GM23338 (cell line): ENCODE measurements around the gene SELP. TPM values are rescaled to one million over a fixed set of nuclear protein-coding genes. Genes with fewer than 3 reads are reported as not detected.

Source experiments
- ATAC-seq: fragments of 200-7000 bp; cut with Tn5 transposase; 3 replicates; pipeline ENCODE4 v1.9.1; 2020
- DNase-seq: peaks from one replicate; pipeline ENCODE4 v3.0.0-alpha.2; 2015; ENCODE audit warnings: low spot score
- H2AFZ ChIP-seq: fragments of 200-600 bp; sonication (generic); 2 replicates; pipeline ENCODE4 v1.8.0; 2016; ENCODE audit warnings: antibody characterized with exemption, mild to moderate bottlenecking, moderate library complexity
- H3F3A ChIP-seq: fragments of 200-600 bp; sonication (generic); replicated peaks from 2 replicates; pipeline ENCODE4 v1.8.0; 2017; ENCODE audit warnings: antibody characterized with exemption, mixed run types, low read depth
- H3K27ac ChIP-seq: fragments of 200-600 bp; sonication (generic); 2 replicates; pipeline ENCODE4 v1.6.1; 2016; ENCODE audit warnings: low read depth
- H3K27me3 ChIP-seq: fragments of 200-600 bp; sonication (generic); 2 replicates; pipeline ENCODE4 v1.8.0; 2016; ENCODE audit warnings: mild to moderate bottlenecking, mixed run types, moderate library complexity; ENCODE audit not compliant: insufficient read depth
- H3K36me3 ChIP-seq: fragments of 200-600 bp; sonication (generic); 2 replicates; pipeline ENCODE4 v1.8.0; 2016; ENCODE audit warnings: mild to moderate bottlenecking; ENCODE audit not compliant: insufficient read depth
- H3K4me1 ChIP-seq: fragments of 200-600 bp; sonication (generic); 2 replicates; pipeline ENCODE4 v1.8.0; 2016; ENCODE audit warnings: mild to moderate bottlenecking, moderate library complexity; ENCODE audit not compliant: insufficient read depth
- H3K4me2 ChIP-seq: fragments of 200-600 bp; sonication (generic); 2 replicates; pipeline ENCODE4 v1.7.1; 2017; ENCODE audit warnings: mixed run types
- H3K4me3 ChIP-seq: fragments of 200-600 bp; sonication (generic); 2 replicates; pipeline ENCODE4 v1.6.1; 2016; ENCODE audit warnings: mixed run types
- H3K79me2 ChIP-seq: fragments of 200-600 bp; sonication (generic); replicated peaks from 2 replicates; pipeline ENCODE4 v1.8.0; 2017; ENCODE audit warnings: mild to moderate bottlenecking; ENCODE audit not compliant: insufficient read depth
- H3K9me2 ChIP-seq: fragments of 200-600 bp; sonication (generic); 2 replicates; pipeline ENCODE4 v1.8.0; 2017; ENCODE audit not compliant: insufficient read depth
- H4K20me1 ChIP-seq: fragments of 200-600 bp; sonication (generic); replicated peaks from 2 replicates; pipeline ENCODE4 v1.8.0; 2017; ENCODE audit warnings: mild to moderate bottlenecking; ENCODE audit not compliant: insufficient read depth
- H3K27ac Mint-ChIP-seq: 2 replicates; pipeline ENCODE4 v1.8.0; 2020; ENCODE audit warnings: inconsistent platforms, mild to moderate bottlenecking, moderate library complexity, mixed read lengths
- H3K27me3 Mint-ChIP-seq: 3 replicates; pipeline ENCODE4 v1.8.0; 2022; ENCODE audit warnings: low read depth, mild to moderate bottlenecking, moderate library complexity, mixed read lengths, inconsistent platforms; ENCODE audit not compliant: insufficient read depth, poor library complexity
- H3K36me3 Mint-ChIP-seq: 3 replicates; pipeline ENCODE4 v1.8.0; 2021; ENCODE audit warnings: low read depth, mild to moderate bottlenecking, inconsistent platforms, moderate library complexity, mixed read lengths
- H3K4me1 Mint-ChIP-seq: 3 replicates; pipeline ENCODE4 v1.8.0; 2020; ENCODE audit warnings: mild to moderate bottlenecking, inconsistent platforms, mixed read lengths
- H3K4me3 Mint-ChIP-seq: 3 replicates; pipeline ENCODE4 v1.8.0; 2021; ENCODE audit warnings: moderate library complexity, mild to moderate bottlenecking, inconsistent platforms, mixed read lengths
- H3K9me3 Mint-ChIP-seq: 3 replicates; pipeline ENCODE4 v1.8.0; 2020; ENCODE audit warnings: moderate library complexity, mild to moderate bottlenecking, inconsistent platforms, mixed read lengths
- CREB1 ChIP-seq: fragments of 250-450 bp; sonication (Bioruptor Pico); IDR thresholded peaks from 2 replicates; pipeline ENCODE4 v1.5.0; 2020; ENCODE audit warnings: low read depth, mild to moderate bottlenecking, moderate library complexity
- ETS1 ChIP-seq: IDR thresholded peaks from 2 replicates; pipeline ENCODE4 v1.6.1; 2016; ENCODE audit warnings: antibody characterized with exemption
- EZH2 ChIP-seq: fragments of 200-600 bp; sonication (generic); IDR thresholded peaks from one replicate; pipeline ENCODE4 v1.8.0; 2017; ENCODE audit warnings: antibody characterized with exemption, mild to moderate bottlenecking, low read depth; ENCODE audit not compliant: unreplicated experiment
- EZH2phosphoT487 ChIP-seq: fragments of 200-600 bp; sonication (generic); IDR thresholded peaks from one replicate; pipeline ENCODE4 v1.8.1; 2018; ENCODE audit warnings: antibody characterized with exemption; ENCODE audit not compliant: unreplicated experiment
- JUNB ChIP-seq: IDR thresholded peaks from one replicate; pipeline ENCODE4 v1.6.1; 2016; ENCODE audit warnings: antibody characterized with exemption; ENCODE audit not compliant: unreplicated experiment
- NANOG ChIP-seq: IDR thresholded peaks from 2 replicates; pipeline ENCODE4 v1.6.1; 2016; ENCODE audit warnings: antibody characterized with exemption, borderline replicate concordance
- POLR2AphosphoS5 ChIP-seq: IDR thresholded peaks from 2 replicates; pipeline ENCODE4 v1.6.1; 2016; ENCODE audit warnings: antibody characterized with exemption, low read depth
- STAT1 ChIP-seq: IDR thresholded peaks from one replicate; pipeline ENCODE4 v1.6.1; 2016; ENCODE audit warnings: antibody characterized with exemption; ENCODE audit not compliant: unreplicated experiment
- ZNF114 ChIP-seq: fragments of 250-450 bp; sonication (Bioruptor Pico); IDR thresholded peaks from 2 replicates; pipeline ENCODE4 v1.5.0; 2020; ENCODE audit warnings: mild to moderate bottlenecking, moderate library complexity
- ZNF331 ChIP-seq: fragments of 250-450 bp; sonication (Bioruptor Pico); IDR thresholded peaks from 2 replicates; pipeline ENCODE4 v1.5.0; 2020; ENCODE audit warnings: low read depth, mild to moderate bottlenecking, moderate library complexity
- ZNF462 ChIP-seq: fragments of 250-450 bp; sonication (Bioruptor Pico); IDR thresholded peaks from 2 replicates; pipeline ENCODE4 v1.5.0; 2020; ENCODE audit warnings: mild to moderate bottlenecking, moderate library complexity
- polyA plus RNA-seq: library from polyadenylated mRNA; unstranded; fragments of >200 nt; fragmentation: Nextera tagmentation; extraction: Ambion mirVana; gene quantifications from 2 replicates; pipeline ENCODE4 v1.2.1, GENCODE V29; 2016
- total RNA-seq: library from RNA; depleted of rRNA; stranded (reverse); fragments of >200 nt; shearing (Covaris generic); gene quantifications from 2 replicates; pipeline ENCODE4 v1.2.3, GENCODE V29; 2014
- TF ChIP-seq, protein P1 (sequence below): IDR thresholded peaks from one replicate; pipeline ENCODE4 v1.6.1; 2018; ENCODE audit warnings: antibody characterized with exemption; ENCODE audit not compliant: unreplicated experiment
- TF ChIP-seq, protein P2 (sequence below), 2 experiments: fragments of 200-600 bp in 1 of 2; sonication (generic) in 1 of 2; conservative IDR thresholded peaks; 2 replicates each; pipeline versions ENCODE4 v1.5.1 to v1.6.1; 2016 to 2017; ENCODE audit warnings: antibody characterized with exemption in 2 of 2, low read depth in 2 of 2, mild to moderate bottlenecking in 2 of 2, moderate library complexity in 1 of 2

Gene SELP
- total and polyA plus RNA-seq, 2 experiments from 2014 or later: not detected

GRCh38 chr1:169563019-169563615 is 66.8 kb downstream of the SELP start:
- no peak for DNase-seq
- H3K27me3 ChIP-seq: no peaks in the 10 kb centered on the region
- Mint-ChIP-seq H3K36me3 (no peaks in the 10 kb centered on the region), H3K27me3 (no peaks in the 10 kb centered on the region), H3K4me3 (no peak overlapping the region), H3K4me1 (no peaks in the 10 kb centered on the region; the same call in 2 of the 3 replicates), H3K27ac (no peak overlapping the region), H3K9me3 (peaks cover 6% of the 10 kb centered on the region; the same call in 1 of the 3 replicates)
- no peak overlapping the region for H3K4me3 ChIP-seq
- no peak overlapping the region for H3K27ac ChIP-seq
- no peaks in the 10 kb centered on the region for H3K79me2 ChIP-seq
- no peaks in the 10 kb centered on the region for H3K4me1 ChIP-seq
- no peak overlapping the region for H3K4me2 ChIP-seq
- 0 out of 2 replicates have a peak, but pooled peaks cover 5% of the 10 kb centered on the region for H3K9me2 ChIP-seq
- no peaks in the 10 kb centered on the region for H4K20me1 ChIP-seq
- no peaks in the 10 kb centered on the region for H3K36me3 ChIP-seq
- no peak overlapping the region for H2AFZ ChIP-seq
- TF ChIP-seq JUNB: no peak
- no peak for TF ChIP-seq ZNF462
- TF ChIP-seq, protein P1, sequence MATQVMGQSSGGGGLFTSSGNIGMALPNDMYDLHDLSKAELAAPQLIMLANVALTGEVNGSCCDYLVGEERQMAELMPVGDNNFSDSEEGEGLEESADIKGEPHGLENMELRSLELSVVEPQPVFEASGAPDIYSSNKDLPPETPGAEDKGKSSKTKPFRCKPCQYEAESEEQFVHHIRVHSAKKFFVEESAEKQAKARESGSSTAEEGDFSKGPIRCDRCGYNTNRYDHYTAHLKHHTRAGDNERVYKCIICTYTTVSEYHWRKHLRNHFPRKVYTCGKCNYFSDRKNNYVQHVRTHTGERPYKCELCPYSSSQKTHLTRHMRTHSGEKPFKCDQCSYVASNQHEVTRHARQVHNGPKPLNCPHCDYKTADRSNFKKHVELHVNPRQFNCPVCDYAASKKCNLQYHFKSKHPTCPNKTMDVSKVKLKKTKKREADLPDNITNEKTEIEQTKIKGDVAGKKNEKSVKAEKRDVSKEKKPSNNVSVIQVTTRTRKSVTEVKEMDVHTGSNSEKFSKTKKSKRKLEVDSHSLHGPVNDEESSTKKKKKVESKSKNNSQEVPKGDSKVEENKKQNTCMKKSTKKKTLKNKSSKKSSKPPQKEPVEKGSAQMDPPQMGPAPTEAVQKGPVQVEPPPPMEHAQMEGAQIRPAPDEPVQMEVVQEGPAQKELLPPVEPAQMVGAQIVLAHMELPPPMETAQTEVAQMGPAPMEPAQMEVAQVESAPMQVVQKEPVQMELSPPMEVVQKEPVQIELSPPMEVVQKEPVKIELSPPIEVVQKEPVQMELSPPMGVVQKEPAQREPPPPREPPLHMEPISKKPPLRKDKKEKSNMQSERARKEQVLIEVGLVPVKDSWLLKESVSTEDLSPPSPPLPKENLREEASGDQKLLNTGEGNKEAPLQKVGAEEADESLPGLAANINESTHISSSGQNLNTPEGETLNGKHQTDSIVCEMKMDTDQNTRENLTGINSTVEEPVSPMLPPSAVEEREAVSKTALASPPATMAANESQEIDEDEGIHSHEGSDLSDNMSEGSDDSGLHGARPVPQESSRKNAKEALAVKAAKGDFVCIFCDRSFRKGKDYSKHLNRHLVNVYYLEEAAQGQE: no peak
- TF ChIP-seq EZH2phosphoT487: no peak
- no peak for TF ChIP-seq POLR2AphosphoS5
- TF ChIP-seq, protein P2, sequence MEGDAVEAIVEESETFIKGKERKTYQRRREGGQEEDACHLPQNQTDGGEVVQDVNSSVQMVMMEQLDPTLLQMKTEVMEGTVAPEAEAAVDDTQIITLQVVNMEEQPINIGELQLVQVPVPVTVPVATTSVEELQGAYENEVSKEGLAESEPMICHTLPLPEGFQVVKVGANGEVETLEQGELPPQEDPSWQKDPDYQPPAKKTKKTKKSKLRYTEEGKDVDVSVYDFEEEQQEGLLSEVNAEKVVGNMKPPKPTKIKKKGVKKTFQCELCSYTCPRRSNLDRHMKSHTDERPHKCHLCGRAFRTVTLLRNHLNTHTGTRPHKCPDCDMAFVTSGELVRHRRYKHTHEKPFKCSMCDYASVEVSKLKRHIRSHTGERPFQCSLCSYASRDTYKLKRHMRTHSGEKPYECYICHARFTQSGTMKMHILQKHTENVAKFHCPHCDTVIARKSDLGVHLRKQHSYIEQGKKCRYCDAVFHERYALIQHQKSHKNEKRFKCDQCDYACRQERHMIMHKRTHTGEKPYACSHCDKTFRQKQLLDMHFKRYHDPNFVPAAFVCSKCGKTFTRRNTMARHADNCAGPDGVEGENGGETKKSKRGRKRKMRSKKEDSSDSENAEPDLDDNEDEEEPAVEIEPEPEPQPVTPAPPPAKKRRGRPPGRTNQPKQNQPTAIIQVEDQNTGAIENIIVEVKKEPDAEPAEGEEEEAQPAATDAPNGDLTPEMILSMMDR (conservative IDR thresholded peaks at IDR 0.05; ENCODE audit: low read depth in 2 of 2): no peak
- TF ChIP-seq ZNF114 (CRISPR knock-in tag): no peak
- TF ChIP-seq CREB1: no peak
- TF ChIP-seq ZNF331: no peak
- TF ChIP-seq EZH2: no peak
- no peak for TF ChIP-seq NANOG
- TF ChIP-seq STAT1: no peak
- no peak for TF ChIP-seq ETS1
- no peaks in the 10 kb centered on the region for H3F3A ChIP-seq
- no peak for ATAC-seq
